ENCODE data around the gene PTGDR2.

The PTGDR2 gene

GRCh38 chr11:60863550-60864521, 8.1 kb upstream of the PTGDR2 start:
- no peak overlapping the region for H3K27ac ChIP-seq
- TF ChIP-seq CTCF (conservative IDR thresholded peaks at IDR 0.05) (no peak), ZFX (IDR thresholded peaks at IDR 0.05) (no peak)

GRCh38 chr11:60862171-60862570, 6.4 kb upstream of the PTGDR2 start:
- no peak overlapping the region for H3K27ac ChIP-seq
- TF ChIP-seq ZFX (IDR thresholded peaks at IDR 0.05) (no peak), CTCF (conservative IDR thresholded peaks at IDR 0.05) (no peak)

- no peak for TF ChIP-seq ZFX (IDR thresholded peaks at IDR 0.05)
- no peak overlapping the region for H3K27ac ChIP-seq
These were observed 5.2 kb upstream of the PTGDR2 start for GRCh38 chr11:60860943-60861342.

- no peak overlapping the region for H3K27ac ChIP-seq
- no peak for TF ChIP-seq ZFX (IDR thresholded peaks at IDR 0.05)
- TF ChIP-seq CTCF (conservative IDR thresholded peaks at IDR 0.05) = no peak
These were observed 4.0 kb upstream of the PTGDR2 start for GRCh38 chr11:60859616-60860250.

- TF ChIP-seq ZFX (IDR thresholded peaks at IDR 0.05) = no peak
- TF ChIP-seq CTCF (conservative IDR thresholded peaks at IDR 0.05) = no peak
- no peak overlapping the region for H3K27ac ChIP-seq
These were observed 3.1 kb upstream of the PTGDR2 start for GRCh38 chr11:60858731-60859464.

GRCh38 chr11:60858236-60858635, 2.5 kb upstream of the PTGDR2 start:
- no peak overlapping the region for H3K27ac ChIP-seq
- no peak for TF ChIP-seq CTCF (conservative IDR thresholded peaks at IDR 0.05)
- no peak for TF ChIP-seq ZFX (IDR thresholded peaks at IDR 0.05)

GRCh38 chr11:60857378-60858232, 1.9 kb upstream of the PTGDR2 start:
- TF ChIP-seq CTCF (conservative IDR thresholded peaks at IDR 0.05) = no peak
- no peak for TF ChIP-seq ZFX (IDR thresholded peaks at IDR 0.05)
- H3K27ac ChIP-seq = no peak overlapping the region

Data from C4-2B (cell line).